Measurements from ENCODE around the gene CRLF2. TPM values are rescaled to one million over a fixed set of nuclear protein-coding genes. Genes with fewer than 3 reads are reported as not detected.
"Not testable (repeated sequence)": the region's sequence is repeated elsewhere in the genome, so short reads cannot be mapped to it uniquely, and the experiment has no call there.

CRLF2 gene
- total RNA-seq, 1 experiment from 2014 or later, result not detected

GRCh38 chrX:1182211-1182610, 30.2 kb downstream of the CRLF2 start:
- Mint-ChIP-seq H3K27me3 (ENCODE audit: low read depth) (no peaks in the 10 kb centered on the region), H3K4me3 (no peak overlapping the region), H3K9me3 (no peaks in the 10 kb centered on the region), H3K36me3 (no peaks in the 10 kb centered on the region), H3K4me1 (peaks cover 22% of the 10 kb centered on the region), H3K27ac (peak overlapping the region; percentile 73)
- TF ChIP-seq ZNF396 (CRISPR knock-in tag; IDR thresholded peaks at IDR 0.05; ENCODE audit: borderline replicate concordance), result no peak
- TF ChIP-seq HMGA2 (CRISPR knock-in tag; IDR thresholded peaks at IDR 0.05), result peak; percentile 99
- ChIA-PET CTCF (no interaction called here), POLR2A (no interaction called here)
- ATAC-seq, result no peak
- DNase-seq (ENCODE audit: low spot score), result no peak

GRCh38 chrX:1181661-1182060, 30.8 kb downstream of the CRLF2 start:
- ATAC-seq; H3K27ac Mint-ChIP-seq; H3K27me3 Mint-ChIP-seq (ENCODE audit: low read depth); H3K9me3 Mint-ChIP-seq; H3K36me3 Mint-ChIP-seq; CTCF ChIA-PET; POLR2A ChIA-PET; H3K4me3 Mint-ChIP-seq; DNase-seq (ENCODE audit: low spot score): not testable (repeated sequence)
- H3K4me1 Mint-ChIP-seq, result peaks cover 22% of the 10 kb centered on the region

- DNase-seq (ENCODE audit: low spot score), result no peak
- Mint-ChIP-seq H3K27ac (no peak overlapping the region), H3K36me3 (no peaks in the 10 kb centered on the region), H3K4me1 (peaks cover 27% of the 10 kb centered on the region), H3K4me3 (no peak overlapping the region), H3K27me3 (ENCODE audit: low read depth) (no peaks in the 10 kb centered on the region; the same call in 1 of the 2 replicates), H3K9me3 (no peaks in the 10 kb centered on the region)
- ChIA-PET CTCF (no interaction called here), POLR2A (no interaction called here)
- TF ChIP-seq HMGXB4 (CRISPR knock-in tag; IDR thresholded peaks at IDR 0.05), result no peak
- TF ChIP-seq PREB (CRISPR knock-in tag; IDR thresholded peaks at IDR 0.05; ENCODE audit: borderline replicate concordance), result no peak
- no peak for TF ChIP-seq SMAD3 (CRISPR knock-in tag; IDR thresholded peaks at IDR 0.05; ENCODE audit: borderline replicate concordance)
- TF ChIP-seq GABPB1 (CRISPR knock-in tag; IDR thresholded peaks at IDR 0.05), result no peak
- no peak for TF ChIP-seq ZNF416 (CRISPR knock-in tag; IDR thresholded peaks at IDR 0.05)
- no peak for TF ChIP-seq ZNF423 (CRISPR knock-in tag; IDR thresholded peaks at IDR 0.05)
- TF ChIP-seq RORB (CRISPR knock-in tag; IDR thresholded peaks at IDR 0.05), result no peak
- TF ChIP-seq NFE2L1 (CRISPR knock-in tag; IDR thresholded peaks at IDR 0.05), result no peak
- TF ChIP-seq NFYB (CRISPR knock-in tag; conservative IDR thresholded peaks at IDR 0.05; ENCODE audit: low read depth), result no peak
- no peak for TF ChIP-seq ZNF219 (CRISPR knock-in tag; IDR thresholded peaks at IDR 0.05; ENCODE audit: borderline replicate concordance)
- TF ChIP-seq JUN (CRISPR knock-in tag; IDR thresholded peaks at IDR 0.05), result no peak
- TF ChIP-seq MYBL2 (CRISPR knock-in tag; IDR thresholded peaks at IDR 0.05), result no peak
- no peak for TF ChIP-seq KAT7 (CRISPR knock-in tag; IDR thresholded peaks at IDR 0.05; ENCODE audit: borderline replicate concordance)
- no peak for ATAC-seq
Observed at GRCh38 chrX:1181170-1181569, 31.3 kb downstream of the CRLF2 start.

- H3K4me3 Mint-ChIP-seq, result peak overlapping the region; percentile 41
- H3K9me3 Mint-ChIP-seq, result peaks cover 3% of the 10 kb centered on the region; the same call in 1 of the 2 replicates
- ATAC-seq, result peak; percentile 53
Observed at GRCh38 chrX:1178580-1179057, 33.8 kb downstream of the CRLF2 start.

GRCh38 chrX:1176531-1177320, 35.7 kb downstream of the CRLF2 start:
- DNase-seq (ENCODE audit: low spot score); POLR2A ChIA-PET; H3K36me3 Mint-ChIP-seq; H3K4me3 Mint-ChIP-seq; CTCF ChIA-PET; ATAC-seq; H3K9me3 Mint-ChIP-seq: not testable (repeated sequence)
- Mint-ChIP-seq H3K4me1 (peaks cover 39% of the 10 kb centered on the region), H3K27ac (peak overlapping the region; percentile 26; the same call in 1 of the 2 replicates), H3K27me3 (ENCODE audit: low read depth) (peaks cover 25% of the 10 kb centered on the region)

More at GRCh38 chrX:1178580-1179057, 33.8 kb downstream of the CRLF2 start:
- DNase-seq (ENCODE audit: low spot score), result no peak
- Mint-ChIP-seq H3K4me1 (peaks cover 29% of the 10 kb centered on the region), H3K36me3 (no peaks in the 10 kb centered on the region), H3K27me3 (ENCODE audit: low read depth) (peaks cover 12% of the 10 kb centered on the region), H3K27ac (peak overlapping the region; percentile 82)
- POLR2A ChIA-PET, result no interaction called here
- CTCF ChIA-PET, result no interaction called here
- TF ChIP-seq JUN (CRISPR knock-in tag; IDR thresholded peaks at IDR 0.05) (no peak), ZNF281 (CRISPR knock-in tag; IDR thresholded peaks at IDR 0.05) (no peak), TEAD4 (CRISPR knock-in tag; IDR thresholded peaks at IDR 0.05) (no peak), ZNF416 (CRISPR knock-in tag; IDR thresholded peaks at IDR 0.05) (no peak), HMGA2 (CRISPR knock-in tag; IDR thresholded peaks at IDR 0.05) (peak; percentile 94), ZNF232 (CRISPR knock-in tag; IDR thresholded peaks at IDR 0.05) (no peak)
